ENCODE data around the gene KSR1. TPM values are rescaled to one million over a fixed set of nuclear protein-coding genes. Genes with fewer than 3 reads are reported as not detected.

KSR1 gene
- polyA plus RNA-seq, 1 of the 3 experiments (the other 2 are of a cell fraction), result 7.5 TPM

DNA sequence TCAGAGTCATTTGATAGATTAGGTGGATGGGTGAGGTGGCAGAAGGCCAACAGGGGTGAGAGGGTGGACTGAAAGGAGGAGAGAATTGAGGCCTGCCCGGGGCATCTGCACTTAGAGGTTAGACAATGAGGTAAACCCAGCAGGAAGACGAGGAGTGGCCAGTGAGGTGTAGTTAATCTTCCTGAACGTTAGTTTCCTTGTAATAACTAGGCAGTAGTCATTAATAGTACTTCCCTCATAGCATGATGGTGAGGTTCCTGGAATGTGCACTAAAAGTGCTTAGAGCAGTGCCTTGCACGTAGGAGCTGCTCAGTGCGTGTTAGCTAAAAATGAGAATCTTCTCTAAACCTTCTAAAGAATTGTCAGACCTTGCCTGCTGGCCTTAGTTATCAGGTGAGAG is 13.5 kb upstream of the KSR1 start:
- no peak for DNase-seq
- Histone ChIP-seq H3K9ac (no peak overlapping the region), H2AFZ (ENCODE audit: low read depth) (no peak overlapping the region), H3K79me2 (ENCODE audit: insufficient read depth) (no peaks in the 10 kb centered on the region), H3K9me2 (no peaks in the 10 kb centered on the region), H3K9me3 (no peaks in the 10 kb centered on the region), H3K4me3 (ENCODE audit: low read depth in 2 of 2, low read length in 1 of 2) (no peak overlapping the region), H3F3A (replicated peaks; ENCODE audit: insufficient read depth) (peaks cover 14% of the 10 kb centered on the region), H3K36me3 (replicated peaks in 1 of 2; ENCODE audit: control insufficient read depth in 1 of 2, insufficient read depth in 2 of 2, low read length in 1 of 2) (no peaks in the 10 kb centered on the region), H4K20me1 (ENCODE audit: insufficient read depth) (0 out of 2 replicates have a peak, but pooled peaks cover 3% of the 10 kb centered on the region), H3K27ac (ENCODE audit: low read depth in 2 of 2, low read length in 1 of 2) (no peak overlapping the region), H3K27me3 (ENCODE audit: insufficient read depth) (no peaks in the 10 kb centered on the region), H3K4me1 (ENCODE audit: control insufficient read depth in 1 of 2, insufficient read depth in 2 of 2, low read depth in 1 of 2, low read length in 1 of 2) (peaks cover 0 to 2% of the 10 kb centered on the region in 2 experiments; a peak in 1 of 4 replicates), H3K4me2 (no peak overlapping the region)
- ChIA-PET CTCF (interaction anchor here (1.4 to 4.5 kb wide), 2 partner anchors 10 to 12 kb away, joined by 5 to 22 read pairs; no protein-coding TSS in a partner anchor), POLR2A (no interaction called here)
- TF ChIP-seq, protein P1, sequence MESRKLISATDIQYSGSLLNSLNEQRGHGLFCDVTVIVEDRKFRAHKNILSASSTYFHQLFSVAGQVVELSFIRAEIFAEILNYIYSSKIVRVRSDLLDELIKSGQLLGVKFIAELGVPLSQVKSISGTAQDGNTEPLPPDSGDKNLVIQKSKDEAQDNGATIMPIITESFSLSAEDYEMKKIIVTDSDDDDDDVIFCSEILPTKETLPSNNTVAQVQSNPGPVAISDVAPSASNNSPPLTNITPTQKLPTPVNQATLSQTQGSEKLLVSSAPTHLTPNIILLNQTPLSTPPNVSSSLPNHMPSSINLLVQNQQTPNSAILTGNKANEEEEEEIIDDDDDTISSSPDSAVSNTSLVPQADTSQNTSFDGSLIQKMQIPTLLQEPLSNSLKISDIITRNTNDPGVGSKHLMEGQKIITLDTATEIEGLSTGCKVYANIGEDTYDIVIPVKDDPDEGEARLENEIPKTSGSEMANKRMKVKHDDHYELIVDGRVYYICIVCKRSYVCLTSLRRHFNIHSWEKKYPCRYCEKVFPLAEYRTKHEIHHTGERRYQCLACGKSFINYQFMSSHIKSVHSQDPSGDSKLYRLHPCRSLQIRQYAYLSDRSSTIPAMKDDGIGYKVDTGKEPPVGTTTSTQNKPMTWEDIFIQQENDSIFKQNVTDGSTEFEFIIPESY (IDR thresholded peaks at IDR 0.05; ENCODE audit: borderline replicate concordance, low read depth), result no peak
- no peak for TF ChIP-seq MEF2A (IDR thresholded peaks at IDR 0.05; ENCODE audit: borderline replicate concordance, low read depth)
- no peak for TF ChIP-seq EP300 (IDR thresholded peaks at IDR 0.05; ENCODE audit: borderline replicate concordance in 1 of 2, low read depth in 1 of 2, low read length in 1 of 2)
- TF ChIP-seq FOSL2 (IDR thresholded peaks at IDR 0.05; ENCODE audit: borderline replicate concordance, low read depth), result no peak
- TF ChIP-seq, protein P2, sequence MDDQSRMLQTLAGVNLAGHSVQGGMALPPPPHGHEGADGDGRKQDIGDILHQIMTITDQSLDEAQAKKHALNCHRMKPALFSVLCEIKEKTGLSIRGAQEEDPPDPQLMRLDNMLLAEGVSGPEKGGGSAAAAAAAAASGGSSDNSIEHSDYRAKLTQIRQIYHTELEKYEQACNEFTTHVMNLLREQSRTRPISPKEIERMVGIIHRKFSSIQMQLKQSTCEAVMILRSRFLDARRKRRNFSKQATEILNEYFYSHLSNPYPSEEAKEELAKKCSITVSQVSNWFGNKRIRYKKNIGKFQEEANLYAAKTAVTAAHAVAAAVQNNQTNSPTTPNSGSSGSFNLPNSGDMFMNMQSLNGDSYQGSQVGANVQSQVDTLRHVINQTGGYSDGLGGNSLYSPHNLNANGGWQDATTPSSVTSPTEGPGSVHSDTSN (IDR thresholded peaks at IDR 0.05), result no peak
- TF ChIP-seq, protein P3, sequence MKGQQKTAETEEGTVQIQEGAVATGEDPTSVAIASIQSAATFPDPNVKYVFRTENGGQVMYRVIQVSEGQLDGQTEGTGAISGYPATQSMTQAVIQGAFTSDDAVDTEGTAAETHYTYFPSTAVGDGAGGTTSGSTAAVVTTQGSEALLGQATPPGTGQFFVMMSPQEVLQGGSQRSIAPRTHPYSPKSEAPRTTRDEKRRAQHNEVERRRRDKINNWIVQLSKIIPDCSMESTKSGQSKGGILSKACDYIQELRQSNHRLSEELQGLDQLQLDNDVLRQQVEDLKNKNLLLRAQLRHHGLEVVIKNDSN (IDR thresholded peaks at IDR 0.05; ENCODE audit: borderline replicate concordance, low read depth), result no peak
- no peak for TF ChIP-seq NFIC (IDR thresholded peaks at IDR 0.05; ENCODE audit: borderline replicate concordance)
- no peak for TF ChIP-seq GATA2 (CRISPR knock-in tag; IDR thresholded peaks at IDR 0.05)
- TF ChIP-seq FOXM1 (IDR thresholded peaks at IDR 0.05; ENCODE audit: low read depth), result no peak
- no peak for TF ChIP-seq RAD21 (IDR thresholded peaks at IDR 0.05; ENCODE audit: low read length)
- TF ChIP-seq JUND (IDR thresholded peaks at IDR 0.05), result no peak
- TF ChIP-seq, protein P4, sequence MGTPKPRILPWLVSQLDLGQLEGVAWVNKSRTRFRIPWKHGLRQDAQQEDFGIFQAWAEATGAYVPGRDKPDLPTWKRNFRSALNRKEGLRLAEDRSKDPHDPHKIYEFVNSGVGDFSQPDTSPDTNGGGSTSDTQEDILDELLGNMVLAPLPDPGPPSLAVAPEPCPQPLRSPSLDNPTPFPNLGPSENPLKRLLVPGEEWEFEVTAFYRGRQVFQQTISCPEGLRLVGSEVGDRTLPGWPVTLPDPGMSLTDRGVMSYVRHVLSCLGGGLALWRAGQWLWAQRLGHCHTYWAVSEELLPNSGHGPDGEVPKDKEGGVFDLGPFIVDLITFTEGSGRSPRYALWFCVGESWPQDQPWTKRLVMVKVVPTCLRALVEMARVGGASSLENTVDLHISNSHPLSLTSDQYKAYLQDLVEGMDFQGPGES (IDR thresholded peaks at IDR 0.05; ENCODE audit: low read depth, low read length), result no peak
- no peak for TF ChIP-seq SMC3 (IDR thresholded peaks at IDR 0.05; ENCODE audit: low read depth, low read length)
- no peak for TF ChIP-seq YY1 (IDR thresholded peaks at IDR 0.05; ENCODE audit: low read depth)
- TF ChIP-seq, protein P5, sequence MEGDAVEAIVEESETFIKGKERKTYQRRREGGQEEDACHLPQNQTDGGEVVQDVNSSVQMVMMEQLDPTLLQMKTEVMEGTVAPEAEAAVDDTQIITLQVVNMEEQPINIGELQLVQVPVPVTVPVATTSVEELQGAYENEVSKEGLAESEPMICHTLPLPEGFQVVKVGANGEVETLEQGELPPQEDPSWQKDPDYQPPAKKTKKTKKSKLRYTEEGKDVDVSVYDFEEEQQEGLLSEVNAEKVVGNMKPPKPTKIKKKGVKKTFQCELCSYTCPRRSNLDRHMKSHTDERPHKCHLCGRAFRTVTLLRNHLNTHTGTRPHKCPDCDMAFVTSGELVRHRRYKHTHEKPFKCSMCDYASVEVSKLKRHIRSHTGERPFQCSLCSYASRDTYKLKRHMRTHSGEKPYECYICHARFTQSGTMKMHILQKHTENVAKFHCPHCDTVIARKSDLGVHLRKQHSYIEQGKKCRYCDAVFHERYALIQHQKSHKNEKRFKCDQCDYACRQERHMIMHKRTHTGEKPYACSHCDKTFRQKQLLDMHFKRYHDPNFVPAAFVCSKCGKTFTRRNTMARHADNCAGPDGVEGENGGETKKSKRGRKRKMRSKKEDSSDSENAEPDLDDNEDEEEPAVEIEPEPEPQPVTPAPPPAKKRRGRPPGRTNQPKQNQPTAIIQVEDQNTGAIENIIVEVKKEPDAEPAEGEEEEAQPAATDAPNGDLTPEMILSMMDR (IDR thresholded peaks at IDR 0.05), result no peak
- TF ChIP-seq SIN3A (IDR thresholded peaks at IDR 0.05; ENCODE audit: borderline replicate concordance, low read depth, low read length), result no peak
- TF ChIP-seq NRF1 (IDR thresholded peaks at IDR 0.05; ENCODE audit: low read depth, low read length), result no peak
- WGBS (ENCODE audit: low lambda C conversion rate), result 65% methylated on average over 5 of the region's 5 CpGs
